ENCODE measurements around the gene ATP6V1A. TPM values are rescaled to one million over a fixed set of nuclear protein-coding genes. Genes with fewer than 3 reads are reported as not detected.

Gene ATP6V1A
- total and polyA plus RNA-seq, 2 of the 13 experiments (the other 11 are each of a cell fraction or from before 2014, with no cell fraction given), result 23.4 to 95.1 TPM

- TF ChIP-seq PRPF4 (IDR thresholded peaks at IDR 0.05; ENCODE audit: low read depth, low read length, poor library complexity, severe bottlenecking) (no peak), NKX3-1 (CRISPR knock-in tag; IDR thresholded peaks at IDR 0.05) (no peak), ZNF484 (CRISPR knock-in tag; IDR thresholded peaks at IDR 0.05; ENCODE audit: borderline replicate concordance, low read depth) (no peak), USF2 (IDR thresholded peaks at IDR 0.05; ENCODE audit: low read depth, low read length) (no peak), USF2 (CRISPR knock-in tag; IDR thresholded peaks at IDR 0.05; ENCODE audit: borderline replicate concordance) (no peak), ZNF33B (CRISPR knock-in tag; IDR thresholded peaks at IDR 0.05) (no peak), ZNF580 (CRISPR knock-in tag; IDR thresholded peaks at IDR 0.05; ENCODE audit: borderline replicate concordance, low read depth) (no peak; the same call in 1 of the 2 replicates), ZFP41 (CRISPR knock-in tag; IDR thresholded peaks at IDR 0.05; ENCODE audit: borderline replicate concordance) (0 out of 2 replicates have a peak, but pooled peaks have one; percentile 2), ZNF232 (CRISPR knock-in tag; IDR thresholded peaks at IDR 0.05; ENCODE audit: borderline replicate concordance) (no peak), ZNF773 (CRISPR knock-in tag; IDR thresholded peaks at IDR 0.05; ENCODE audit: borderline replicate concordance) (no peak; the same call in 1 of the 2 replicates), MTF2 (CRISPR knock-in tag; IDR thresholded peaks at IDR 0.05; ENCODE audit: borderline replicate concordance) (peak; percentile 94), ZNF160 (CRISPR knock-in tag; IDR thresholded peaks at IDR 0.05) (no peak; the same call in 1 of the 2 replicates), ZBTB7A (CRISPR knock-in tag; IDR thresholded peaks at IDR 0.05) (no peak), ZNF10 (CRISPR knock-in tag; IDR thresholded peaks at IDR 0.05; ENCODE audit: borderline replicate concordance, low read depth) (no peak), GLI4 (CRISPR knock-in tag; IDR thresholded peaks at IDR 0.05; ENCODE audit: borderline replicate concordance) (no peak)
- TF ChIP-seq, protein P1, sequence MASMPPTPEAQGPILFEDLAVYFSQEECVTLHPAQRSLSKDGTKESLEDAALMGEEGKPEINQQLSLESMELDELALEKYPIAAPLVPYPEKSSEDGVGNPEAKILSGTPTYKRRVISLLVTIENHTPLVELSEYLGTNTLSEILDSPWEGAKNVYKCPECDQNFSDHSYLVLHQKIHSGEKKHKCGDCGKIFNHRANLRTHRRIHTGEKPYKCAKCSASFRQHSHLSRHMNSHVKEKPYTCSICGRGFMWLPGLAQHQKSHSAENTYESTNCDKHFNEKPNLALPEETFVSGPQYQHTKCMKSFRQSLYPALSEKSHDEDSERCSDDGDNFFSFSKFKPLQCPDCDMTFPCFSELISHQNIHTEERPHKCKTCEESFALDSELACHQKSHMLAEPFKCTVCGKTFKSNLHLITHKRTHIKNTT (CRISPR knock-in tag; IDR thresholded peaks at IDR 0.05), result no peak
- TF ChIP-seq, protein P2, sequence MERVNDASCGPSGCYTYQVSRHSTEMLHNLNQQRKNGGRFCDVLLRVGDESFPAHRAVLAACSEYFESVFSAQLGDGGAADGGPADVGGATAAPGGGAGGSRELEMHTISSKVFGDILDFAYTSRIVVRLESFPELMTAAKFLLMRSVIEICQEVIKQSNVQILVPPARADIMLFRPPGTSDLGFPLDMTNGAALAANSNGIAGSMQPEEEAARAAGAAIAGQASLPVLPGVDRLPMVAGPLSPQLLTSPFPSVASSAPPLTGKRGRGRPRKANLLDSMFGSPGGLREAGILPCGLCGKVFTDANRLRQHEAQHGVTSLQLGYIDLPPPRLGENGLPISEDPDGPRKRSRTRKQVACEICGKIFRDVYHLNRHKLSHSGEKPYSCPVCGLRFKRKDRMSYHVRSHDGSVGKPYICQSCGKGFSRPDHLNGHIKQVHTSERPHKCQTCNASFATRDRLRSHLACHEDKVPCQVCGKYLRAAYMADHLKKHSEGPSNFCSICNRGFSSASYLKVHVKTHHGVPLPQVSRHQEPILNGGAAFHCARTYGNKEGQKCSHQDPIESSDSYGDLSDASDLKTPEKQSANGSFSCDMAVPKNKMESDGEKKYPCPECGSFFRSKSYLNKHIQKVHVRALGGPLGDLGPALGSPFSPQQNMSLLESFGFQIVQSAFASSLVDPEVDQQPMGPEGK (CRISPR knock-in tag; IDR thresholded peaks at IDR 0.05), result peak; percentile 80
- TF ChIP-seq, protein P3, sequence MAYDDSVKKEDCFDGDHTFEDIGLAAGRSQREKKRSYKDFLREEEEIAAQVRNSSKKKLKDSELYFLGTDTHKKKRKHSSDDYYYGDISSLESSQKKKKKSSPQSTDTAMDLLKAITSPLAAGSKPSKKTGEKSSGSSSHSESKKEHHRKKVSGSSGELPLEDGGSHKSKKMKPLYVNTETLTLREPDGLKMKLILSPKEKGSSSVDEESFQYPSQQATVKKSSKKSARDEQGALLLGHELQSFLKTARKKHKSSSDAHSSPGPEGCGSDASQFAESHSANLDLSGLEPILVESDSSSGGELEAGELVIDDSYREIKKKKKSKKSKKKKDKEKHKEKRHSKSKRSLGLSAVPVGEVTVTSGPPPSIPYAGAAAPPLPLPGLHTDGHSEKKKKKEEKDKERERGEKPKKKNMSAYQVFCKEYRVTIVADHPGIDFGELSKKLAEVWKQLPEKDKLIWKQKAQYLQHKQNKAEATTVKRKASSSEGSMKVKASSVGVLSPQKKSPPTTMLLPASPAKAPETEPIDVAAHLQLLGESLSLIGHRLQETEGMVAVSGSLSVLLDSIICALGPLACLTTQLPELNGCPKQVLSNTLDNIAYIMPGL (CRISPR knock-in tag; IDR thresholded peaks at IDR 0.05; ENCODE audit: borderline replicate concordance in 1 of 2, low read depth in 1 of 2), result peak; percentile 56 to 87; a peak in 3 of 4 replicates
Observed at GRCh38 chr3:113745756-113746547, 883 bp upstream of the ATP6V1A start, which contains the start of gene NAA50 (continued).
